Pulmonary artery endothelial cell (primary cell): ENCODE results near the gene KRTDAP. TPM values are rescaled to one million over a fixed set of nuclear protein-coding genes. Genes with fewer than 3 reads are reported as not detected.

Experiments used
- DNase-seq: peaks from one replicate; pipeline ENCODE4 v3.0.0-alpha.2; 2011; ENCODE audit warnings: low read depth, low spot score
- total RNA-seq: library from RNA; depleted of rRNA; stranded (reverse); fragments of >200 nt; gene quantifications from 2 replicates; pipeline ENCODE4 v1.2.3, GENCODE V29; 2014

The KRTDAP gene
- total RNA-seq, 1 donor from 2014 or later: not detected

DNA sequence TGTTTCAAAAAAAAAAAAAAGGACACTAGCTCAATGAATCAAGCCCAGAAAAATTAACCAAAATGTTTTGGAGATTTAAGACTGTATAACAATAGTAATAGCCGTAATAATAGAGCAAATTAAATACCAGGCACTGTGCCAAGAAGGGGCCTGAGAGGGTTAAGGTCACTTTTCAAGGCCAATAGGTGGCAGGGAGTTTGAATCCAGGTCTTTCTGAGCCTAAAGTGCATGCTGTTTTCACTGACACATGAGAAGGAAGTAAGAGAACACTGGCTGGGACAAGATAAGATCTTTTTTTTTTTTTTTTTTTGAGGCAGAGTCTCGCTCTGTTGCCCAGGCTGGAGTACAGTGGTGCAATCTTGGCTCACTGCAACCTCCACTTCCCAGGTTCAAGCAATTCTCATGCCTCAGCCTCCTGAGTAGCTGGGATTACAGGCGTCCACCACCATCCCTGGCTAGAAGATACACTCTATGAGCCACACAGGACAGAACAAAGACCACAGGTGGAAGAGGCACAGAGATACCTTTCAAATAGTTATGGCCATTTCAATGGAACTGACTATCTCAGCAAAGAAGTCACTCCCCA lies 34.6 kb downstream of the KRTDAP start:
- DNase-seq: no peak

DNA sequence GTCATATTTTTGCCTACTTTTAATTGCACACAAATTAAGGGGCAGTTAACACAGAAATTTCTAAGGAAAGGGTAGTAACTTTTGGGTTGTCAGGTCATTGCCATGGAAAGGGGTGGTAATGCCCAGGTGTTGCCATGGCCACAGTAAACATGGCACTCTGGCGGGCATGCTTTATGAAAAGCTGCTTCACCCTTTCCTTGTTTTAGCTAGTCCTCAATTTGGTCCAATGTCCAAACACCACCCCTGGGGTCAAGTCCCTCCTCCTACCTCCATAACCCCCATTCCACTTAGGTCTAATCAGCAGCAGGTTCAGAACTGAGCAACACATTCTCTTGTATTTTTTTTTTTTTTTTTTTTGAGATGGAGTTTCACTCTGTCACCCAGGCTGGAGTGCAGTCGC lies 35.6 kb downstream of the KRTDAP start:
- no peak for DNase-seq

DNA sequence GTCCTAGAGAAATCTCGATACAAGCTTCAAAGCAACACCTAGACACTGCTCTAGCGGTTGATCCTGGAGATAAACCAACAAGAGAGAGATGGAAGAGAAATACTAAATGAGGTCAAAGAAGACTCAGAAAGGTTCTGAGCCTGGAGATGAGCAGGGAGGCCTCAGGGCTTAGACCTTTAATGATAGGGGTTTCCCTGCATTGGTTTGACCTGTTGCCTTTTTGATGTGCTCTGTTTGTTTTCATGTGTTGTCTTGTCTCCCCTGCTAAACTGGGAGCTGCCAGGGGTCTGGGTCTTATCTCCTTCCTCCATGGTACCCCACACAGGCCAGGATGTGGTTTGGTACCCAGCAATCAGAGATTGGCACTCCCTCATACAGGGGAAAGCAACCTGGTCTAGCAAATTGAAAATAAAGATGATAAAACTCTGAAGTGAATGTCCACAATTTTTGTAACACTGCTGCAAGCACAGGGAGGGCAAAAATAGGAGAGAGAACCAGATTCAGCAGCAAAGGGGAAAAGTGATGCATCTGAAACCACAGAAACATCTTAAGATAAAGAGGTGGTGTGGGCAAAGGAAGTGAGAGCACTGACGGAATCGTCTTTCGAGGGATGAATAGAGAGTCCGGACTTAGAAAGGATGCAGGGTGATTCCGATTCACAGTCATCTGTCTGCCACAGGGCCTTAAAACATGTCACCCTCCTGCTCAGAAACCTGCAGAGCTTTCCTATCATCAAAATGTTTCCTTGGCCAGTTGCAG lies 38.7 kb downstream of the KRTDAP start:
- DNase-seq: no peak

DNA sequence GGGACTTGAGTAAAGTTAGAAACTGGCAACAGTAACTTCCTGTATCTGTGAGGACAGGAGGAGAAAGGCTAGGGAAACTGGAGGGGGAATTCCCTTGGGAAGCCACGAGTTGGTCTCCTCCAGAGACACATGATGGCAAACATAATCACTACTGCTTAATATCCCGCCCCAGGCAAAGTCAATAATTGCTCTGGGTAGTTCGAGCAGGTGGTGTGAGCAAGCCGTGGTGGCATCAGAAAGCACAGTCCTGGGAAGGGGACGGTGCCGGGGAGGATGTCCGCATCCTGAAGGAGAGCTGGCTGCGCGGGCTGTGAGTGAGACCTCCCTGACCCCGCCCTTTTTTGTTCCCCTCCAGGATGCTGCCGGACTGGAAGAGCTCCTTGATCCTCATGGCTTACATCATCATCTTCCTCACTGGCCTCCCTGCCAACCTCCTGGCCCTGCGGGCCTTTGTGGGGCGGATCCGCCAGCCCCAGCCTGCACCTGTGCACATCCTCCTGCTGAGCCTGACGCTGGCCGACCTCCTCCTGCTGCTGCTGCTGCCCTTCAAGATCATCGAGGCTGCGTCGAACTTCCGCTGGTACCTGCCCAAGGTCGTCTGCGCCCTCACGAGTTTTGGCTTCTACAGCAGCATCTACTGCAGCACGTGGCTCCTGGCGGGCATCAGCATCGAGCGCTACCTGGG lies 40.8 kb downstream of the KRTDAP start:
- DNase-seq: no peak

DNA sequence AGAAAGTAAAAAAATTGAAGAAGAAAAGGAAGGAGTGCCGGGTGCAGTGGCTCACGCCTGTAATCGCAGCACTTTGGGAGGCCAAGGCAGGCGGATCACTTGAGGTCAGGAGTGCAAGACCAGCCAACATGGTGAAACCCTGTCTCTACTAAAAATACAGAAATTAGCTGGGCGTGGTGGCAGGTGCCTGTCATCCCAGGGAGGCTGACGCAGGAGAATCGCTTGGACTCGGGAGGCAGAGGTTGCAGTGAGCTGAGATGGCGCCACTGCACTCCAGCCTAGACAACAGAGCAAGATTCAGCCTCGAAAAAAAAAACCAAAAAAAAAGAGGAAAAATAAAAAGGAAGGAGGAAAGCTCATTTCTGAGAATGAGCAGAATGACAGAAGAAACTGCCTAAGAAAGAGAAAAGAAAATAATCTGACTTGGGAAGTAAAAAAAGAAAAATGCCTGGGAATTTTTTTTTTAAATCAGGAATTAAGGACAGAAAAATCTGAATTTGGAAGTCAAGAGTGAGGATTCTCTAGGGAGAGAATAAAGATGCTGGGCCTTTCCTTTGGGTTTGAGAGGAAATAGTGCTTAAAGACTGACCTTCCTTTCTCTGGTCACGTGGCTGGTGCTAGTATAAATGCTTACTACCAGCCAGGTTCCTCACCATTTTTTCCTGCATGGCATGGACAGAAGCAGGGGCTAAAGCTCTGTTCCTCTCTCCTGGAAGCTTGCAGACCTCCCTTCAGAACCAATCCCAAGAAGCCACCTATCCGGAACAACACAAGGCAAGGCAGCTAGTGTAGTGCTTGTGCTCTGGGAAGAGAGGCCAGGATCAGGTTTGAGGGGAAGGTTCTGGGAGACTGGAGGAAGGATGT lies 42.4 kb downstream of the KRTDAP start, which contains the start of gene FFAR2:
TSS of gene FFAR2 (plus strand) at position 652 of the 864 bp plus-strand sequence. CDS start 1,458 bp downstream, outside the sequence.
- DNase-seq: no peak

DNA sequence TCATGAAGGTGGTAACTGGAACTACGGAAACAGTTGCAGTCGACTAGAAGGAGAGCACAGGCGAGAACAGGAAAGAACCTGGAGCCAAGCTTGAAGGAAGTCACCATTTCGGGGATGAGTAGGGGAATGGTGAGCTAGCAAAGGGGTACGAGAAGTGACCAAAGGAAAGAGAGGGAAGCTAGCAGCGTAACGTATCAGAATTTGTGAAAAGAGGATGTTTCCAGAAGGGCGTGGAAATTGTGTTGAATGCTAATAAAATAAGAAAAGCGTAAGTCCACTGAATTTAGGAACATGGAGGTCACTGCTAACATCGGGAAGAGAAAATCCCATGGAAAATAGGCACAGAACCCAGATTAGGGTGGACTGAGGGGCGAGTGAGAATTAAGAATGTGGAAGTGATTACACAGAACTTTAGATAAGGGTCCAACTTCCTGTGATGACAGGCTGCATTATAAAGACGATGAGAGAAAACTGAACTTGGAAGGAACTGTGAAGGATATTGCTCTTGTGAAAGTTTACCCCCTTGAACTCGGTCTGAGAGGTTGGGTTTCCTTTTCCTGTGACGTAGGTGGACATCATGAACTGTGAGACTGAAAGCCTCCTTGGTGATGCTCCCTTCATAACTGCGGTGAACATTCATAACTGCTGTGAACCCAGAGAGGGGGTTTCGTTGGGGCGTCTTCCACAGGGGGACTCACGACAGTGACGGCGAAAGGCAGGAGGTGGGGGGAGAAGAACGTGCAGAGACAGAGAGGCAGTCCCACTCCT lies 44.3 kb downstream of the KRTDAP start:
- no peak for DNase-seq

DNA sequence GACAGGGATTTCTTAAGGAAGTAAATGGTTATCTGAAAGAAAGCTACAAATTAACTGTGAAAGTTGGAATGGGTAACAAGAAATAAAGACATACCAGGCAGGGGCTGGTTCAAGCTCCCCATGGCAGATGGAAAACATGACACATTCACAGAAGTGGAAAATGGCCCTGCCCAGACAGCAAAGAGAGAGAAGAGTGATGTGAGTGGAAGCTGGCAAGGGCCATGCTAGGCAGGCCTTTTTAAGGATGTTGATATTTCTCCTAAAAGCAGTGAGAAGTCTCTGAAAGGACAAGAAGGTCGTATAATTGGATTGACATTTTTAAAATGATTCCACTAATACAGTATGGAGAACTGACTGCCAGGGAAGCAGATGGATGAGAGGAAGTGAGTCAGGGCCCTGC lies 45.5 kb downstream of the KRTDAP start:
- DNase-seq: no peak

DNA sequence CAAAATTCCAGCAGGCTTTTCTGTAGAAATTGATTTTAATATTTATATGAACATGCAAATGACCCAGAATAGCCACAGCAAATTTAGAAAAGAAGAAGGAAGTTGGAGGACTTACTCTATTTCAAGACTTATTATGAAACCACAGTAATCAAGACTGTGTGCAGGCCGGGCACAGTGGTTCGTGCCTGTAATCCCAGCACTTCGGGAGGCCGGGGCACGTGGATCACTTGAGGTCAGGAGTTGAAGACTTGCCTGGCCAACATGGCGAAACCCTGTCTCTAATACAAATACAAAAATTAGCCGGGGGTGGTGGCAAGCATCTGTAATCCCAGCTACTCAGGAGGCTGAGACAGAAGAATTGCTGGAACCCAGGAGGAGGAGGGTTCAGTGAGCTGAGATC lies 48.2 kb downstream of the KRTDAP start:
- no peak for DNase-seq

DNA sequence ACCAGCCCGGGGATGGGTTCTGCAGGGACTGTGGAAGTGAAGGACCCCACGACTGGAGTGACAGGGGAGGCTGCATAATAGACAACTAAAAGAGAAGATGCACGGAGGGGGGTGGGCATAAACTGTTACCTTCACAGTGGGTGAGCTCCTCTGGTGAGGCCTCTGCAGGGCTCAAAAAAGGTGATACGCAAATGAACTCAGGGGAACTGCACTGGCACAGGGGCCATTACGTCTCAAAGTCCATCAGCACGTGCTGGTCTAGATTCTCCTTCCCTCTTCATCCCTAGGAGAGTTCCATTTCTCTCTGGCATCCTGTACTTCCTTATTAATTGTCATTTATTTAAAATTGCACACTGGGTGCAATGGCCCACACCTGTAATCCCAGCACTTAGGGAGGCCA lies 50.3 kb downstream of the KRTDAP start:
- DNase-seq: no peak

DNA sequence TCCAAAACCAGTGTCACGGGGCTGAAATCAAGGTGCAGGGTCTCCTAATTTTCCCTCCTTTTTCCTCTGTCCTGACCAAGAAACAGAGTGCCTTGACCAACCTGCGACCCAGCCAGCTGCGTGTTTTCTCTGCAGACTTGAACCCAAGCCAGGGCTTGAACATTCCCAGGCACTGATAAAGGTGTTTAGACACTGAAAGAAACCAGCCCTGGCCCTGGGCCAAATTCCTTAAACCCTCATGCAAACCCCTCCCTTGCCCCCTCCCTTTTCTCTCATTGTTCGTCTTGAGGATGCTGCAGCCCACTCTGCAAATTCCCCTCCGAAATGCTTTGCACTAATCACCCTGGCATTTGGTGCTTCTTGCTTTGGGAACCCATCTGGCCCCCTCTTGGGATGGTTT lies 51.7 kb downstream of the KRTDAP start:
- no peak for DNase-seq

DNA sequence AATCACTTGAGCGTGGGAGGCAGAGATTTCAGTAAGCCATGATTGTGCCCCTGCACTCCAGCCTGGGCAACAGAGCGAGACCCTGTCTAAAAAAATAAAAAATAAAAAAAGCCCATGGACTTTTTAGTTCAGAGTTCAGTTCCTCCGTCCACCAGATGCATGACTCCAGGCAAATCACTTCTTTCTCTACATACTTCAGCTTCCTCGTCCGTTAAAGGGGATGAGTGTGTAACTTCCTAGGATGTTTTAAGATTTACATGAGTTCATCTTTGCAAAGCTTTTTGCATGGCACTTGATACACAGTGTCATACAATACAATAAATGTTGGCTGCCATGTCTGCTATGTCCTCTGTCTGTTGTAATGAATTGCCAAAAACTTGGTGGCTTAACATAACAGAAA lies 52.2 kb downstream of the KRTDAP start:
- DNase-seq: no peak

DNA sequence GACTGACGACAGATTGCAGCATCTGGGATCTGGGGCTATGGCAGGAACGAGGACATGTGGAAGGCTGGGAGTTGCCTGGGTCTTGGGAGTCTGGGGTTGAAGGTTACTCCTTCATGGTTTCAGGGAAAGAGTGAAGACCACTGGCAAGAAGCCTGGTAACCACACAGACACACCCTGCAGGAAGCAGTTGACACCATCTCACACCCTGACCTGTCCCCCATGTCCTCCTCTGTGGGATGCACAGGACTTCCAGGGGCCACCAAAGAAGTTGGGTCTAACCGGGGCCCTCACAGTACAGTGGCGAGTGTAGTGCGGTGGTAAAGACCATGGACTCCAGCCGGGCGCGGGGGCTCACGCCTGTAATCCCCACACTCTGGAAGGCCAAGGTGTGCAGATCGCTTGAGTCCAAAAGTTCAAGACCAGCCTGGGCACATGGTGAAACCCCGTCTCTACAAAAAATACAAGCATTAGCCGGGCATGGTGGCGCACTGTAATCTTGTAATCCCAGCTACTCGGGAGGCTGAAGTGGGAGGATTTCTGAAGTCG lies 52.8 kb downstream of the KRTDAP start:
- DNase-seq: no peak

Other genes starting within 250 kb of the KRTDAP start
- gene LSR, start 241.5 kb downstream of the KRTDAP start, total RNA-seq: 0.25 and 0.40 TPM in 2 replicates
- 43.4 and 48.8 TPM in 2 replicates for gene USF2, start 221.5 kb downstream of the KRTDAP start, total RNA-seq
- 0.07 TPM in 2 replicates for gene HAMP, start 207.9 kb downstream of the KRTDAP start, total RNA-seq
- 0.07 TPM in 1 of 2 replicates, not detected in the other for gene MAG, start 198.3 kb downstream of the KRTDAP start, total RNA-seq
- gene CD22, start 161.3 kb downstream of the KRTDAP start, total RNA-seq: 0.60 TPM in 1 of 2 replicates, not detected in the other
- gene FFAR1, start 142.6 kb downstream of the KRTDAP start, total RNA-seq: not detected in 2 replicates
- not detected in 2 replicates for gene FFAR3, start 132.0 kb downstream of the KRTDAP start, total RNA-seq
- not detected in 2 replicates for gene GPR42, start 119.4 kb downstream of the KRTDAP start, total RNA-seq
- not detected in 2 replicates for gene FFAR2, start 42.2 kb downstream of the KRTDAP start, total RNA-seq
- gene DMKN, start 23.2 kb upstream of the KRTDAP start, total RNA-seq: not detected in 2 replicates
- not detected in 2 replicates for gene SBSN, start 37.8 kb upstream of the KRTDAP start, total RNA-seq
- gene GAPDHS, start 43.0 kb upstream of the KRTDAP start, total RNA-seq: not detected in 2 replicates
- gene TMEM147, start 55.2 kb upstream of the KRTDAP start, total RNA-seq: 74.1 and 78.8 TPM in 2 replicates
- gene ATP4A, start 73.2 kb upstream of the KRTDAP start, total RNA-seq: not detected in 2 replicates
- not detected in 2 replicates for gene PMIS2, start 95.7 kb upstream of the KRTDAP start, total RNA-seq
- gene HAUS5, start 122.3 kb upstream of the KRTDAP start, total RNA-seq: 9.1 and 9.4 TPM in 2 replicates
- 48.2 and 51.7 TPM in 2 replicates for gene RBM42, start 138.6 kb upstream of the KRTDAP start, total RNA-seq
- 0.11 and 0.46 TPM in 2 replicates for gene ETV2, start 151.3 kb upstream of the KRTDAP start, total RNA-seq
- gene COX6B1, start 157.9 kb upstream of the KRTDAP start, total RNA-seq: 181 and 348 TPM in 2 replicates
- not detected in 2 replicates for gene UPK1A, start 176.1 kb upstream of the KRTDAP start, total RNA-seq
- gene ZBTB32, start 214.1 kb upstream of the KRTDAP start, total RNA-seq: not detected in 2 replicates
- 4.4 and 5.4 TPM in 2 replicates for gene KMT2B, start 227.5 kb upstream of the KRTDAP start, total RNA-seq